RWPE2 (cell line): ENCODE measurements around the gene OR52B6.
"Not testable (repeated sequence)": the region's sequence is repeated elsewhere in the genome, so short reads cannot be mapped to it uniquely, and the experiment has no call there.

Source experiments
- ATAC-seq: fragments of 200-7000 bp; cut with Tn5 transposase; 3 replicates; pipeline ENCODE4 v1.9.1; 2021; ENCODE audit warnings: low read depth
- DNase-seq: peaks from one replicate; pipeline ENCODE4 v3.0.0-alpha.2; 2020; ENCODE audit warnings: low spot score
- H3K27ac ChIP-seq: fragments of 450-650 bp; 2 replicates; pipeline ENCODE4 v1.5.1; 2017; ENCODE audit warnings: mild to moderate bottlenecking; ENCODE audit not compliant: poor library complexity, severe bottlenecking
- H3K27me3 ChIP-seq: fragments of 250-450 bp; sonication (Bioruptor Pico); 2 replicates; pipeline ENCODE4 v1.5.1; 2021; ENCODE audit warnings: mild to moderate bottlenecking, moderate library complexity; ENCODE audit not compliant: insufficient read depth, poor library complexity, severe bottlenecking
- H3K36me3 ChIP-seq: fragments of 250-450 bp; sonication (Bioruptor Pico); 2 replicates; pipeline ENCODE4 v1.5.1; 2020; ENCODE audit warnings: low read depth, mild to moderate bottlenecking, moderate library complexity
- H3K4me1 ChIP-seq: fragments of 250-450 bp; sonication (Bioruptor Pico); 2 replicates; pipeline ENCODE4 v1.5.1; 2021; ENCODE audit warnings: mild to moderate bottlenecking, moderate library complexity; ENCODE audit not compliant: insufficient read depth, poor library complexity, severe bottlenecking
- H3K4me3 ChIP-seq: fragments of 250-450 bp; sonication (Bioruptor Pico); 2 replicates; pipeline ENCODE4 v1.5.1; 2021; ENCODE audit warnings: mild to moderate bottlenecking, moderate library complexity; ENCODE audit not compliant: severe bottlenecking
- H3K9me3 ChIP-seq: fragments of 250-450 bp; sonication (Bioruptor Pico); 2 replicates; pipeline ENCODE4 v1.5.1; 2021; ENCODE audit warnings: mild to moderate bottlenecking, moderate library complexity; ENCODE audit not compliant: severe bottlenecking
- TF ChIP-seq, protein P1 (sequence below): fragments of 450-650 bp; IDR thresholded peaks from one replicate; pipeline ENCODE4 v1.5.1; 2017; ENCODE audit warnings: mild to moderate bottlenecking, moderate library complexity; ENCODE audit not compliant: poor library complexity, severe bottlenecking

OR52B6 gene

GRCh38 chr11:5592615-5593014 lies 11.9 kb downstream of the OR52B6 start:
- Histone ChIP-seq H3K27ac (peak overlapping the region; percentile 23), H3K27me3 (no peaks in the 10 kb centered on the region), H3K36me3 (no peaks in the 10 kb centered on the region), H3K4me3 (no peak overlapping the region), H3K9me3 (peaks cover 2% of the 10 kb centered on the region), H3K4me1 (peaks cover 3% of the 10 kb centered on the region)
- TF ChIP-seq, protein P1, sequence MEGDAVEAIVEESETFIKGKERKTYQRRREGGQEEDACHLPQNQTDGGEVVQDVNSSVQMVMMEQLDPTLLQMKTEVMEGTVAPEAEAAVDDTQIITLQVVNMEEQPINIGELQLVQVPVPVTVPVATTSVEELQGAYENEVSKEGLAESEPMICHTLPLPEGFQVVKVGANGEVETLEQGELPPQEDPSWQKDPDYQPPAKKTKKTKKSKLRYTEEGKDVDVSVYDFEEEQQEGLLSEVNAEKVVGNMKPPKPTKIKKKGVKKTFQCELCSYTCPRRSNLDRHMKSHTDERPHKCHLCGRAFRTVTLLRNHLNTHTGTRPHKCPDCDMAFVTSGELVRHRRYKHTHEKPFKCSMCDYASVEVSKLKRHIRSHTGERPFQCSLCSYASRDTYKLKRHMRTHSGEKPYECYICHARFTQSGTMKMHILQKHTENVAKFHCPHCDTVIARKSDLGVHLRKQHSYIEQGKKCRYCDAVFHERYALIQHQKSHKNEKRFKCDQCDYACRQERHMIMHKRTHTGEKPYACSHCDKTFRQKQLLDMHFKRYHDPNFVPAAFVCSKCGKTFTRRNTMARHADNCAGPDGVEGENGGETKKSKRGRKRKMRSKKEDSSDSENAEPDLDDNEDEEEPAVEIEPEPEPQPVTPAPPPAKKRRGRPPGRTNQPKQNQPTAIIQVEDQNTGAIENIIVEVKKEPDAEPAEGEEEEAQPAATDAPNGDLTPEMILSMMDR = no peak
- ATAC-seq (no peak), DNase-seq (no peak)

DNA sequence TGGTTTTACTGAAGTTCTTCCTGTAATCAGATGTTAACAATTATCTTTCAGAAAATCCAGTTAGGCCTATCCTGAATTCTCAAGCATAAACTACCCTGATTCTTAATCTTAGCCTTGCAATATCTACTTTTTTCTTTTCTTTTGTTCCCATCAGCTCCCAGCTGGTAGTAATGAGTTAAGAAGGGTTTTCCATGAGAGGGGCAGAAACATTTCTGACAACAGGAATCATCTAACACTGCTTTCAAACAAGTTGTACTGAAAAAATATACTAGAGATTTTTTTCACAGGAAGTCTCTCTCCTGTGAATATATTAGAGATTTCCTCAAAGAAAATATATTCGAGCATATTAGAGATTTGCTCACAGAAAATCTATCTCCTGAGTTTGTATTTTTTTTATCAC lies 12.5 kb downstream of the OR52B6 start:
- no peak for DNase-seq
- Histone ChIP-seq H3K27me3 (no peaks in the 10 kb centered on the region), H3K27ac (peak overlapping the region; percentile 23), H3K4me3 (no peak overlapping the region), H3K36me3 (no peaks in the 10 kb centered on the region), H3K9me3 (peaks cover 2% of the 10 kb centered on the region), H3K4me1 (peaks cover 4% of the 10 kb centered on the region)
- ATAC-seq = no peak
- TF ChIP-seq, protein P1 = no peak

DNA sequence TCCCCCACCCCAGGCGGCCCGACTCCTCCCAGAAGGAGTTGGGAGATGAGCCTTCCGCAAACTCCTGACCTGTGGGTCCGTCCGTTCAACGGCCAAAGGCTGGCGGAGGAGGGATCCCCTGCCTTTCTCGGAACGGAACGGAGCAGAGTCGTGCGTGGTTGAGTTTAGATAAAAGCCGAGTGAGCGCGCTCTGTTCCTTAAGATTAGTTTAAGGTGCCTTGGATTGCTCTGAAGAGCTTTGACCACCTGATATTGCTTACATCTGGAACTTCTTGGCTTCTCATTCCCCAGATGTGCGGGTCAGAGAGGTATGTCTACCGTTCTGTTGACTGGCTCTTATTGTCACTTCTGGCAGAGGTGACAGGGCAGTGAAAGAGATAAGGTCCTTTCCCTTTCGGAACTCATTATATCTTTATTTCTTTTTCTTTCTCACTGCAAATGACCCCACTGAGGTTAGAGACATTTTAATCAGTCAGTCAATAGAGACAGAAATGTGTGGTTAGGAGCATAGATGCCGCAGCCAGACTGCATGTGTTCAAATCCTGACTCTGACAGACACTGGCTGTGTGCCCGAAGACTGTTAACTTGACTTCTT lies 16.0 kb downstream of the OR52B6 start, which contains the start of gene TRIM6:
Gene TRIM6 (plus strand): TSS at position 31 of the 595 bp plus-strand sequence. CDS start 261 bp downstream, at position 292.
- peaks cover 2% of the 10 kb centered on the region for H3K9me3 ChIP-seq
- H3K4me1 ChIP-seq = peaks cover 20% of the 10 kb centered on the region
- no peaks in the 10 kb centered on the region for H3K27me3 ChIP-seq
- peak within 1 kb of the TSS; percentile 87 for H3K27ac ChIP-seq
- peak within 1 kb of the TSS; percentile 46 for H3K4me3 ChIP-seq
- DNase-seq = peak; percentile 70
- no peaks in the 10 kb centered on the region; the same call in 1 of the 2 replicates for H3K36me3 ChIP-seq
- ATAC-seq = peak; percentile 69
- TF ChIP-seq, protein P1 = no peak

DNA sequence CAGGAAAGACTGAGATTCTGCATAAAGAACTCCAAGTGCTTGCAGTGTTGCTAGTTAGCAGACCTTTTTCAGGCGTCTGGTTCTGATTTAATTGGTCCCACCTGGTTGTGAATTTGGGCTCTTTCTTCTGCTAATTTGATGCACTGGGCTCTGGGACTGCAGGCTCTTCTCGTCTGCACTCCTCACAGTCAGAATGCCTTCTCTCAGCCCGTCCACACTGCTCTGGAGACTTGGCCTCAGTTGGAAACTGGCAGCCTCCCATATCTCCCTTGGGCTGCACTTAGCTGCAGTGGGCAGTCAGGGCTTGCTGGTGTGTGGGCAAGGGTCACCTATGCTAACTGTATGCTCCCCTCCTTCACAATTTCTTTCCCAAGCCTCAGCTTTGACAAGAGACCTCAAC lies 17.3 kb downstream of the OR52B6 start:
- ATAC-seq (no peak), DNase-seq (no peak)
- Histone ChIP-seq H3K36me3 (no peaks in the 10 kb centered on the region; the same call in 1 of the 2 replicates), H3K27me3 (no peaks in the 10 kb centered on the region), H3K4me1 (peaks cover 21% of the 10 kb centered on the region), H3K4me3 (peak overlapping the region; percentile 46), H3K27ac (peak overlapping the region; percentile 87), H3K9me3 (peaks cover 2% of the 10 kb centered on the region)
- TF ChIP-seq, protein P1 = no peak

- ATAC-seq (peak; percentile 70), DNase-seq (no peak)
- Histone ChIP-seq H3K9me3 (no peaks in the 10 kb centered on the region), H3K4me1 (peaks cover 22% of the 10 kb centered on the region), H3K27ac (no peak overlapping the region), H3K27me3 (no peaks in the 10 kb centered on the region), H3K36me3 (peaks cover 5% of the 10 kb centered on the region; the same call in 1 of the 2 replicates), H3K4me3 (no peak overlapping the region)
- TF ChIP-seq, protein P1 = peak; percentile 89
These were observed 19.7 kb downstream of the OR52B6 start for GRCh38 chr11:5600374-5600851.

GRCh38 chr11:5602791-5603190 lies 22.1 kb downstream of the OR52B6 start:
- H3K36me3 ChIP-seq = peaks cover 15% of the 10 kb centered on the region; the same call in 1 of the 2 replicates
- not testable (repeated sequence) for H3K4me3 ChIP-seq, ATAC-seq, H3K27ac ChIP-seq, H3K27me3 ChIP-seq, DNase-seq, H3K9me3 ChIP-seq
- peaks cover 25% of the 10 kb centered on the region for H3K4me1 ChIP-seq
